MCF 10A (cell line): Measurements from ENCODE around the gene LASP1NB.
A peak's percentile ranks its signal among the peaks of the same experiment; 100 is the strongest.

Experiments used
- BruUV-seq: library from RNA; stranded (reverse); fragments of 400-500 nt; replicated peaks from 2 replicates; lab custom pipeline; 2021; lab: Mats Ljungman, UMichigan
- CTCF ChIA-PET: fragments of 300-600 bp; sonication (Branson Sonifier 250); formaldehyde crosslinking; extraction: SDS; loops from one replicate; lab custom pipeline; 2021; ENCODE audit warnings: antibody characterized with exemption, inconsistent platforms; lab: Yijun Ruan, JAX
- POLR2A ChIA-PET: fragments of 300-600, 350-650 bp; sonication (Branson Sonifier 250); formaldehyde crosslinking; extraction: SDS; loops from one replicate; lab custom pipeline; 2020; ENCODE audit warnings: antibody characterized with exemption, inconsistent platforms; lab: Yijun Ruan, JAX
- DNase-seq: peaks from one replicate; pipeline ENCODE4 v3.0.0-alpha.2; 2018; ENCODE audit not compliant: unreplicated experiment
- H3K27ac Mint-ChIP-seq: one replicate; pipeline ENCODE4 v1.8.0; 2022; ENCODE audit warnings: mild to moderate bottlenecking, low read depth, mixed read lengths; ENCODE audit not compliant: unreplicated experiment
- H3K27me3 Mint-ChIP-seq: one replicate; pipeline ENCODE4 v1.8.0; 2022; ENCODE audit warnings: mixed read lengths; ENCODE audit not compliant: insufficient read depth, unreplicated experiment
- H3K36me3 Mint-ChIP-seq: one replicate; pipeline ENCODE4 v1.8.0; 2022; ENCODE audit warnings: mild to moderate bottlenecking, moderate library complexity, mixed read lengths; ENCODE audit not compliant: insufficient read depth, unreplicated experiment
- H3K4me1 Mint-ChIP-seq: one replicate; pipeline ENCODE4 v1.8.0; 2022; ENCODE audit warnings: mixed read lengths; ENCODE audit not compliant: insufficient read depth, unreplicated experiment
- H3K4me3 Mint-ChIP-seq: one replicate; pipeline ENCODE4 v1.8.0; 2022; ENCODE audit warnings: mild to moderate bottlenecking, moderate library complexity, mixed read lengths; ENCODE audit not compliant: unreplicated experiment
- H3K9me3 Mint-ChIP-seq: one replicate; pipeline ENCODE4 v1.8.0; 2022; ENCODE audit warnings: mixed read lengths; ENCODE audit not compliant: unreplicated experiment
- intact Hi-C: fragments of 100-400 bp; cut with micrococcal nuclease; formaldehyde crosslinking; loops from 2 replicates; pipeline ENCODE4 v1.14.1; 2022
- TF ChIP-seq, protein P1 (sequence below): fragments of 200-600 bp; IDR thresholded peaks from one replicate; pipeline ENCODE4 v1.8.0; 2022; ENCODE audit warnings: antibody characterized with exemption, mild to moderate bottlenecking; ENCODE audit not compliant: unreplicated experiment

LASP1NB gene

DNA sequence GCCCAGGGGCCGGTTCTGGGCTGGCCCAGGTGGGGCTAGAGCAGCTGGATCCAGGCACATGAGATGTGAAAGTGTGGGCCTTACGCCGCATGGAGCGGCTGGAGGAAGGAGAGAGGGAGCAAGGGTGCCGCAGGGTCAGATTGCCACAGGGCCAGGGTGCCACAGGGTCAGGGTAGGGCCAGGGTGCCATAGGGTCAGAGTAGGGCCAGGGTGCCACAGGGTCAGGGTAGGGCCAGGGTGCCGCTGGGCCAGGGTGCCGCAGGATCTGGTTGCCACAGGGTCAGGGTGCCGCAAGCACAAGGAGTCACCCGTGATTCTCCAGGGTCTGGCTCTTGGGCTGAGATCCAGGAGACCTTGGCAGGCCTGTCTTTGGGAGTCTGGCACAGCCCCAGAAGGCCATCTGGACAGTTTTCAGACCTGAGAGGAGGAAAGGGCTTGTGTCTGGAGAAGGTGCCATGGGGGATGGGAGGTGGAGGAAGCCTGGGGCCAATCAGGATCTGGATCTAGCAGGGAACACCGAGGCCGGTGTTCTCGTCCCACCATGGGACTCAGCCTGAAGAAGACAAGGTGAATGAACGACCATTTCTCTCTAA is 13.1 kb upstream of the LASP1NB start:
- peak overlapping the region; percentile 42 for H3K27ac Mint-ChIP-seq
- CTCF ChIA-PET, result no interaction called here

DNA sequence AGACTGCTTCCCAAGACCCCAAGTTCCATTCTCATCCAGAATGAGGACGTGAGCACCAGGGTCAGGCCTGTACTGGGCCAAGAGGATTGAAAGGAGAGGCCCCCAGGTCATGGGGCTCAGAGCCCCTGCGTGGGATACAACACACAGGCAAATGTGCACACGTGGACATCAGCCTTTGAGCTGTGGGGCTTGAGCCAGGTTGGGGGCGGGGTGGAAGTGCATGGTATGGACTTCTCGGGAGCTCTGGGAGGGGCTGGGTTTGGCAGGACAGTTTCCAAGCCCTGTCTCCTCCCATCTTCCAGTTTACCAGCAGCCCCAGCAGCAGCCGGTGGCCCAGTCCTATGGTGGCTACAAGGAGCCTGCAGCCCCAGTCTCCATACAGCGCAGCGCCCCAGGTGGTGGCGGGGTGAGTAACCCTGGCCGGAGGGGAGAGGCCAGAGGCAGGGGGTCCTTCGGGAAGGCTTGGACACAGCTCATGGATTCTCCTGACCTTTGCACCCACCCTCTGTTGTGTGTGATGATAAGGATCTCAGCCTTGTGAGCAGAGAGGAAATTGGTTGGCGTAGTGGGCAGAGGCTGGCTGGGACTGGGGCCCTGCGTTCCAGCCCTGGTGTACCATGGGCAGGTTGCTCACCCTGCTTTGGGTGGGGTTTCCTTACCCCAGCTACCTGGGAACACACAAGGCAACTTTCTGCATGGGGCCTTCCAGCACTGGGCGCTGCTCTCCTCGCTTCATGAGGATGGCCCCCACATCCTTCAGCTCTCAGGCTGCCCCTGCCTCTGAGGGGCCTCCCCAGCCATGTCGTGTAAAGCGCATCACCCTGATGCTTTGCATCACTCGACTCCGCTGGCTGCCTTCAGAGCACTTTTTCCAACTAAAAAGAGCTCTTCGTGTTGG is 10.4 kb upstream of the LASP1NB start:
- no peak overlapping the region for H3K27ac Mint-ChIP-seq
- TF ChIP-seq, protein P1, sequence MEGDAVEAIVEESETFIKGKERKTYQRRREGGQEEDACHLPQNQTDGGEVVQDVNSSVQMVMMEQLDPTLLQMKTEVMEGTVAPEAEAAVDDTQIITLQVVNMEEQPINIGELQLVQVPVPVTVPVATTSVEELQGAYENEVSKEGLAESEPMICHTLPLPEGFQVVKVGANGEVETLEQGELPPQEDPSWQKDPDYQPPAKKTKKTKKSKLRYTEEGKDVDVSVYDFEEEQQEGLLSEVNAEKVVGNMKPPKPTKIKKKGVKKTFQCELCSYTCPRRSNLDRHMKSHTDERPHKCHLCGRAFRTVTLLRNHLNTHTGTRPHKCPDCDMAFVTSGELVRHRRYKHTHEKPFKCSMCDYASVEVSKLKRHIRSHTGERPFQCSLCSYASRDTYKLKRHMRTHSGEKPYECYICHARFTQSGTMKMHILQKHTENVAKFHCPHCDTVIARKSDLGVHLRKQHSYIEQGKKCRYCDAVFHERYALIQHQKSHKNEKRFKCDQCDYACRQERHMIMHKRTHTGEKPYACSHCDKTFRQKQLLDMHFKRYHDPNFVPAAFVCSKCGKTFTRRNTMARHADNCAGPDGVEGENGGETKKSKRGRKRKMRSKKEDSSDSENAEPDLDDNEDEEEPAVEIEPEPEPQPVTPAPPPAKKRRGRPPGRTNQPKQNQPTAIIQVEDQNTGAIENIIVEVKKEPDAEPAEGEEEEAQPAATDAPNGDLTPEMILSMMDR, result no peak
- no peaks in the 10 kb centered on the region for H3K9me3 Mint-ChIP-seq
- POLR2A ChIA-PET, result interaction anchor here (0.7 kb wide), 1 partner anchor 43 kb away, joined by 3 read pairs; no protein-coding TSS in a partner anchor
- CTCF ChIA-PET, result interaction anchor here (0.6 kb wide), 1 partner anchor 238 kb away, joined by 4 read pairs; no protein-coding TSS in a partner anchor
- H3K36me3 Mint-ChIP-seq, result peaks cover 75% of the 10 kb centered on the region
- H3K27me3 Mint-ChIP-seq, result no peaks in the 10 kb centered on the region
- H3K4me3 Mint-ChIP-seq, result no peak overlapping the region
- BruUV-seq, result no TSS peak
- intact Hi-C loops, result no loop called here
- no peak for DNase-seq
- no peaks in the 10 kb centered on the region for H3K4me1 Mint-ChIP-seq

More for the DNA sequence above, 13.1 kb upstream of the LASP1NB start:
- H3K27me3 Mint-ChIP-seq, result no peaks in the 10 kb centered on the region
- no peak for DNase-seq
- POLR2A ChIA-PET, result interaction anchor here (1.1 kb wide), 1 partner anchor 25 kb away, joined by 3 read pairs; no protein-coding TSS in a partner anchor
- H3K4me1 Mint-ChIP-seq, result no peaks in the 10 kb centered on the region
- intact Hi-C loops, result no loop called here
- no TSS peak for BruUV-seq
- peaks cover 56% of the 10 kb centered on the region for H3K36me3 Mint-ChIP-seq
- TF ChIP-seq, protein P1, result no peak
- no peaks in the 10 kb centered on the region for H3K9me3 Mint-ChIP-seq
- no peak overlapping the region for H3K4me3 Mint-ChIP-seq

DNA sequence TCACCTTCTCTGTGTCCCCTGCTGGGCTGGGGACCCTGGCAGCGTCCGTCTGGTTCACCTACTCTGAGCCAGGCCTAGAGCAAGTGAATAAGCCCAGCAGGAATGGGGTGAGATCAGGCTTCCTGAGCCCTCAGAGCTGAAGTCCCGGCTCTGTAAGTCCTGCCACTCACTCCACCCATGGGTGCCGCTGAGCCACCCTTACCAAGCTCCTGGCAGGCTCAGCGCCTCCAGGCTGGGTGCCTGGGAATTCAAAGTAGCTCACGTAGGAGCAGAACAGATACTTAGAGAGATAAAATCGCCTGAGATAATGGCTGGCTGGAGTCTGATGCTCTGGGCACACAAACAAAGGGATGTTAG is 9.8 kb upstream of the LASP1NB start:
- ChIA-PET POLR2A (interaction anchor here (0.7 kb wide), 1 partner anchor 44 kb away, joined by 3 read pairs; no protein-coding TSS in a partner anchor), CTCF (interaction anchor here (0.6 kb wide), 1 partner anchor 239 kb away, joined by 4 read pairs; no protein-coding TSS in a partner anchor)
- Mint-ChIP-seq H3K36me3 (peaks cover 73% of the 10 kb centered on the region), H3K27ac (no peak overlapping the region), H3K4me1 (no peaks in the 10 kb centered on the region), H3K4me3 (no peak overlapping the region), H3K9me3 (no peaks in the 10 kb centered on the region), H3K27me3 (no peaks in the 10 kb centered on the region)
- TF ChIP-seq, protein P1, result no peak
- no peak for DNase-seq
- intact Hi-C loops, result no loop called here
- BruUV-seq, result no TSS peak

DNA sequence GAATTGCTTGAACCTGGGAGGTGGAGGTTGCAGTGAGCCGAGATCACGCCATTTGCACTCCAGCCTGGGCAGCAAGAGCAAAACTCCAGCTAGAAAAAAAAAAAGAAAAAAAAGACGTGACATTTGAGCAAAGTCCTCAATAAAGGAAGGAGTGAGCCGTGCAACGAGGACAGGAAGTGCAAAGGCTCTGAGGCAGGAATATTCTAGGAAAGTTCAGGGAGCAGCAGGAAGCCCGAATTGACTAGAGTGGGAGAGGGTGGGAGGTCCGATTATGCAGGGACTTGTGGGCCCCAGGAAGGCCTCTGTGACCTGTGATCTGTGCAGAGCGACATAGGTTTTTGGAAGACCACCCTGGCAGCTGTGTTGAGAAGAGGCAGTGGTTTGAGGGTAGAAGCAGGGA is 8.6 kb upstream of the LASP1NB start:
- H3K27me3 Mint-ChIP-seq, result no peaks in the 10 kb centered on the region
- H3K4me3 Mint-ChIP-seq, result no peak overlapping the region
- TF ChIP-seq, protein P1, result no peak
- BruUV-seq, result no TSS peak
- H3K9me3 Mint-ChIP-seq, result no peaks in the 10 kb centered on the region
- ChIA-PET CTCF (interaction anchor here (0.6 kb wide), 1 partner anchor 248 kb away, joined by 3 read pairs; no protein-coding TSS in a partner anchor), POLR2A (interaction anchor here (0.6 kb wide), 1 partner anchor 328 kb away, joined by 3 read pairs; no protein-coding TSS in a partner anchor)
- intact Hi-C loops, result no loop called here
- no peak overlapping the region for H3K27ac Mint-ChIP-seq
- H3K4me1 Mint-ChIP-seq, result peaks cover 4% of the 10 kb centered on the region
- peaks cover 75% of the 10 kb centered on the region for H3K36me3 Mint-ChIP-seq
- DNase-seq, result no peak
